ENCODE data around the gene COX6B2.

DNA sequence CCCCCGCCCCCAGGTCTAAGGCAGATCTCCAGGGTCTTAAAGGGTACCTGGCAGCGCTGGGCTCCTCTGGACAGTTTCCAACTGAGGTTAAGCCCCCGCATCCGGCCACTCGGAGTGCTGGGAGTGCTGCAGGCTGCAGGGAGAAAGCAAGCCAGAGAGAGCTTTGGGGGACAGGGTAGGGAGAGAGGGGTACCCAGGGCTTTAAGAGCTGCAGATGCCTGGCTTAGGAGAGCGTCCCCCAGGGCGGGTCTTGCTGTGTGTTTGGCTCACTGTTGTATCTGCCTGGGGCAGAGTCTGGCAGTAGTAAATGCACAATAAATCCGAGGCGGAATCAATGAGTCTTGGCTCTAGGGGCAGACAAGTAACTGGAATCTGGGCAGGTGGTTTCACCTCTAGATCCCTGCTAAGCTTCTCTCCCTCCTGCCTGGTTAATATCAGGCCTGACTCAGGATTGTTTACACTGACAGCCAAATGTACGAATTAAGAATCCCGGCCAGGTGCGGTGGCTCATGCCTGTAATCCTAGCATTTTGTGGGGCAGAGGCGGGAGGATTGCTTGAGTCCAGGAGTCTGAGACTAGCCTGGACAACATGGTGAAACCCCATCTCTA, 798 bp upstream of the COX6B2 start:
- no peak for TF ChIP-seq TCF7L2 (IDR thresholded peaks at IDR 0.05; ENCODE audit: low read depth, low read length)
- no peak for TF ChIP-seq CTCF (IDR thresholded peaks at IDR 0.05)
- no peak for TF ChIP-seq SIN3A (IDR thresholded peaks at IDR 0.05; ENCODE audit: borderline replicate concordance, insufficient read depth, low read depth, low read length)

Data from Panc1 (cell line).